ENCODE results near the gene RBFA.

DNA sequence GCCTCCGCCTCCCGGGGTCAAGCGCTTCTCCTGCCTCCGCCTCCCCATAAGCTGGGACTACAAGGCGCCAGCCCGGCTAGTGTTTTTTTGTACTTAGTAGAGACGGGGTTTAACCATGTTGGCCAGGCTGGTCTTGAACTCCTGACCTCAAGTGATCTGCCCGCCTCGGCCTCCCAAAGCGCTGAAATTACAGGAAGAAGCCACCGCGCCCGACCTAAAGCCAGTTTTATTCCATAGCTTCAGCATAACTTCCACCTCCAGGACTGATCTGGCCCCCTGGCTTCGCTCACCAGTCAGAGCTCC lies 45.1 kb upstream of the RBFA start:
- TF ChIP-seq, protein P1, sequence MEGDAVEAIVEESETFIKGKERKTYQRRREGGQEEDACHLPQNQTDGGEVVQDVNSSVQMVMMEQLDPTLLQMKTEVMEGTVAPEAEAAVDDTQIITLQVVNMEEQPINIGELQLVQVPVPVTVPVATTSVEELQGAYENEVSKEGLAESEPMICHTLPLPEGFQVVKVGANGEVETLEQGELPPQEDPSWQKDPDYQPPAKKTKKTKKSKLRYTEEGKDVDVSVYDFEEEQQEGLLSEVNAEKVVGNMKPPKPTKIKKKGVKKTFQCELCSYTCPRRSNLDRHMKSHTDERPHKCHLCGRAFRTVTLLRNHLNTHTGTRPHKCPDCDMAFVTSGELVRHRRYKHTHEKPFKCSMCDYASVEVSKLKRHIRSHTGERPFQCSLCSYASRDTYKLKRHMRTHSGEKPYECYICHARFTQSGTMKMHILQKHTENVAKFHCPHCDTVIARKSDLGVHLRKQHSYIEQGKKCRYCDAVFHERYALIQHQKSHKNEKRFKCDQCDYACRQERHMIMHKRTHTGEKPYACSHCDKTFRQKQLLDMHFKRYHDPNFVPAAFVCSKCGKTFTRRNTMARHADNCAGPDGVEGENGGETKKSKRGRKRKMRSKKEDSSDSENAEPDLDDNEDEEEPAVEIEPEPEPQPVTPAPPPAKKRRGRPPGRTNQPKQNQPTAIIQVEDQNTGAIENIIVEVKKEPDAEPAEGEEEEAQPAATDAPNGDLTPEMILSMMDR (IDR thresholded peaks at IDR 0.05 in 2 of 3, conservative IDR thresholded peaks at IDR 0.05 in 1 of 3; ENCODE audit: borderline replicate concordance in 1 of 3, insufficient read depth in 1 of 3, low read depth in 2 of 3, low read length in 2 of 3) = no peak
- TF ChIP-seq POLR2AphosphoS5 (IDR thresholded peaks at IDR 0.05; ENCODE audit: low read depth, low read length) (no peak), JUND (IDR thresholded peaks at IDR 0.05) (no peak), YY1 (IDR thresholded peaks at IDR 0.05; ENCODE audit: extremely low read depth, insufficient replicate concordance, low read depth, low read length) (no peak), ZFX (IDR thresholded peaks at IDR 0.05) (no peak), POLR2A (IDR thresholded peaks at IDR 0.05; ENCODE audit: borderline replicate concordance, extremely low read depth, insufficient read depth, insufficient read length) (no peak), EZH2 (IDR thresholded peaks at IDR 0.05) (no peak), FOSL1 (IDR thresholded peaks at IDR 0.05; ENCODE audit: low read depth) (no peak), ELF1 (IDR thresholded peaks at IDR 0.05; ENCODE audit: borderline replicate concordance, low read depth) (no peak)
- TF ChIP-seq, protein P2, sequence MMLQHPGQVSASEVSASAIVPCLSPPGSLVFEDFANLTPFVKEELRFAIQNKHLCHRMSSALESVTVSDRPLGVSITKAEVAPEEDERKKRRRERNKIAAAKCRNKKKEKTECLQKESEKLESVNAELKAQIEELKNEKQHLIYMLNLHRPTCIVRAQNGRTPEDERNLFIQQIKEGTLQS (IDR thresholded peaks at IDR 0.05) = no peak
- TF ChIP-seq, protein P3, sequence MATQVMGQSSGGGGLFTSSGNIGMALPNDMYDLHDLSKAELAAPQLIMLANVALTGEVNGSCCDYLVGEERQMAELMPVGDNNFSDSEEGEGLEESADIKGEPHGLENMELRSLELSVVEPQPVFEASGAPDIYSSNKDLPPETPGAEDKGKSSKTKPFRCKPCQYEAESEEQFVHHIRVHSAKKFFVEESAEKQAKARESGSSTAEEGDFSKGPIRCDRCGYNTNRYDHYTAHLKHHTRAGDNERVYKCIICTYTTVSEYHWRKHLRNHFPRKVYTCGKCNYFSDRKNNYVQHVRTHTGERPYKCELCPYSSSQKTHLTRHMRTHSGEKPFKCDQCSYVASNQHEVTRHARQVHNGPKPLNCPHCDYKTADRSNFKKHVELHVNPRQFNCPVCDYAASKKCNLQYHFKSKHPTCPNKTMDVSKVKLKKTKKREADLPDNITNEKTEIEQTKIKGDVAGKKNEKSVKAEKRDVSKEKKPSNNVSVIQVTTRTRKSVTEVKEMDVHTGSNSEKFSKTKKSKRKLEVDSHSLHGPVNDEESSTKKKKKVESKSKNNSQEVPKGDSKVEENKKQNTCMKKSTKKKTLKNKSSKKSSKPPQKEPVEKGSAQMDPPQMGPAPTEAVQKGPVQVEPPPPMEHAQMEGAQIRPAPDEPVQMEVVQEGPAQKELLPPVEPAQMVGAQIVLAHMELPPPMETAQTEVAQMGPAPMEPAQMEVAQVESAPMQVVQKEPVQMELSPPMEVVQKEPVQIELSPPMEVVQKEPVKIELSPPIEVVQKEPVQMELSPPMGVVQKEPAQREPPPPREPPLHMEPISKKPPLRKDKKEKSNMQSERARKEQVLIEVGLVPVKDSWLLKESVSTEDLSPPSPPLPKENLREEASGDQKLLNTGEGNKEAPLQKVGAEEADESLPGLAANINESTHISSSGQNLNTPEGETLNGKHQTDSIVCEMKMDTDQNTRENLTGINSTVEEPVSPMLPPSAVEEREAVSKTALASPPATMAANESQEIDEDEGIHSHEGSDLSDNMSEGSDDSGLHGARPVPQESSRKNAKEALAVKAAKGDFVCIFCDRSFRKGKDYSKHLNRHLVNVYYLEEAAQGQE (IDR thresholded peaks at IDR 0.05; ENCODE audit: low read depth) = no peak
- TF ChIP-seq, protein P4, sequence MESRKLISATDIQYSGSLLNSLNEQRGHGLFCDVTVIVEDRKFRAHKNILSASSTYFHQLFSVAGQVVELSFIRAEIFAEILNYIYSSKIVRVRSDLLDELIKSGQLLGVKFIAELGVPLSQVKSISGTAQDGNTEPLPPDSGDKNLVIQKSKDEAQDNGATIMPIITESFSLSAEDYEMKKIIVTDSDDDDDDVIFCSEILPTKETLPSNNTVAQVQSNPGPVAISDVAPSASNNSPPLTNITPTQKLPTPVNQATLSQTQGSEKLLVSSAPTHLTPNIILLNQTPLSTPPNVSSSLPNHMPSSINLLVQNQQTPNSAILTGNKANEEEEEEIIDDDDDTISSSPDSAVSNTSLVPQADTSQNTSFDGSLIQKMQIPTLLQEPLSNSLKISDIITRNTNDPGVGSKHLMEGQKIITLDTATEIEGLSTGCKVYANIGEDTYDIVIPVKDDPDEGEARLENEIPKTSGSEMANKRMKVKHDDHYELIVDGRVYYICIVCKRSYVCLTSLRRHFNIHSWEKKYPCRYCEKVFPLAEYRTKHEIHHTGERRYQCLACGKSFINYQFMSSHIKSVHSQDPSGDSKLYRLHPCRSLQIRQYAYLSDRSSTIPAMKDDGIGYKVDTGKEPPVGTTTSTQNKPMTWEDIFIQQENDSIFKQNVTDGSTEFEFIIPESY (IDR thresholded peaks at IDR 0.05; ENCODE audit: extremely low read depth, insufficient replicate concordance, low read length) = no peak

Data from HCT116 (cell line).